HCT116 (cell line): ENCODE data around the gene USH1C.
A peak's percentile ranks its signal among the peaks of the same experiment; 100 is the strongest.

Experiments
- EZH2 ChIP-seq: fragments of 200-600 bp; sonication (generic); IDR thresholded peaks from 2 replicates; pipeline ENCODE4 v1.6.1; 2017; ENCODE audit warnings: antibody characterized with exemption, mixed run types
- EZH2phosphoT487 ChIP-seq: fragments of 200-600 bp; IDR thresholded peaks from 2 replicates; pipeline ENCODE4 v1.6.1; 2018; ENCODE audit warnings: antibody characterized with exemption, borderline replicate concordance
- FOSL1 ChIP-seq: IDR thresholded peaks from 2 replicates; pipeline ENCODE4 v1.6.1; 2012; ENCODE audit warnings: low read depth
- POLR2A ChIP-seq: IDR thresholded peaks from 2 replicates; pipeline ENCODE4 v1.7.0; 2011; ENCODE audit warnings: borderline replicate concordance; ENCODE audit not compliant: insufficient read depth, insufficient read length; ENCODE audit errors: extremely low read depth
- POLR2AphosphoS5 ChIP-seq: IDR thresholded peaks from 2 replicates; pipeline ENCODE4 v1.6.1; 2011; ENCODE audit warnings: mild to moderate bottlenecking, low read depth, low read length, moderate library complexity
- RAD21 ChIP-seq: IDR thresholded peaks from 2 replicates; pipeline ENCODE4 v1.6.1; 2012; ENCODE audit warnings: low read depth, mild to moderate bottlenecking
- YY1 ChIP-seq: IDR thresholded peaks from 2 replicates; pipeline ENCODE4 v1.6.1; 2011; ENCODE audit warnings: low read length, low read depth, moderate library complexity, mild to moderate bottlenecking; ENCODE audit not compliant: insufficient replicate concordance; ENCODE audit errors: extremely low read depth
- ZNF274 ChIP-seq: fragments of 200-500 bp; sonication (Bioruptor generic); IDR thresholded peaks from 2 replicates; pipeline ENCODE4 v1.6.1; 2014; ENCODE audit warnings: mild to moderate bottlenecking, low read depth, low read length, inconsistent platforms
- TF ChIP-seq, protein P1 (sequence below): IDR thresholded peaks from 2 replicates; pipeline ENCODE4 v1.6.1; 2012; ENCODE audit warnings: low read depth
- TF ChIP-seq, protein P2 (sequence below): IDR thresholded peaks from 2 replicates; pipeline ENCODE4 v1.6.1; 2011; ENCODE audit warnings: mild to moderate bottlenecking, low read length, moderate library complexity; ENCODE audit not compliant: insufficient replicate concordance; ENCODE audit errors: extremely low read depth
- TF ChIP-seq, protein P3 (sequence below), 3 experiments: fragments of 200-600 bp in 1 of 3; sonication (generic) in 1 of 3; IDR thresholded peaks in 2 of 3; conservative IDR thresholded peaks in 1 of 3; 2 replicates each; pipeline ENCODE4 v1.5.1; 2012 to 2017; ENCODE audit warnings: low read depth in 2 of 3, low read length in 2 of 3, antibody characterized with exemption in 1 of 3, borderline replicate concordance in 1 of 3, control low read depth in 1 of 3, mild to moderate bottlenecking in 1 of 3, mixed read lengths in 1 of 3, mixed run types in 1 of 3, moderate library complexity in 1 of 3; ENCODE audit not compliant: insufficient read depth in 1 of 3
- TF ChIP-seq, protein P4 (sequence below): IDR thresholded peaks from 2 replicates; pipeline ENCODE4 v1.6.1; 2012

DNA sequence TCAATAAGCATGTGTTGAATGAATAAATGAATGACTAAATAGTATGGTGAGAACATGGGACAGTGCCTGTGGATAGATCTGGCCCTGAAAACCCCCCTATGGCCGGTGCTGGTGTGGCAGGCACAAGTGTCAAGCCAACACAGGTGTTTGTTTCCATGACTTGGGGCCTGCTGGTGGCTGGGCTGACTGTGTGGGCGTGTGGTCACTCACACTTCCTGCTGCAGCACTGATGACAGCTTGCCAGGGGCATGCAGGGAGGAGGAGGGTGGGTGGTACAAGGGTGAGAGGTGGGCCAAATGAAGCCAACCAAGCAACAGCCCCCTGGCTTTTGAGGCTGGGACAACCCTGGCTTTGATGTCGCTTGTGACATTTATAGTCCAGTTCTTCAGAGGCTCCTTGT, 37.3 kb downstream of the USH1C start:
- TF ChIP-seq POLR2AphosphoS5 (no peak), EZH2 (no peak), ZNF274 (no peak), EZH2phosphoT487 (no peak), YY1 (no peak), POLR2A (no peak), RAD21 (no peak), FOSL1 (no peak)
- TF ChIP-seq, protein P1, sequence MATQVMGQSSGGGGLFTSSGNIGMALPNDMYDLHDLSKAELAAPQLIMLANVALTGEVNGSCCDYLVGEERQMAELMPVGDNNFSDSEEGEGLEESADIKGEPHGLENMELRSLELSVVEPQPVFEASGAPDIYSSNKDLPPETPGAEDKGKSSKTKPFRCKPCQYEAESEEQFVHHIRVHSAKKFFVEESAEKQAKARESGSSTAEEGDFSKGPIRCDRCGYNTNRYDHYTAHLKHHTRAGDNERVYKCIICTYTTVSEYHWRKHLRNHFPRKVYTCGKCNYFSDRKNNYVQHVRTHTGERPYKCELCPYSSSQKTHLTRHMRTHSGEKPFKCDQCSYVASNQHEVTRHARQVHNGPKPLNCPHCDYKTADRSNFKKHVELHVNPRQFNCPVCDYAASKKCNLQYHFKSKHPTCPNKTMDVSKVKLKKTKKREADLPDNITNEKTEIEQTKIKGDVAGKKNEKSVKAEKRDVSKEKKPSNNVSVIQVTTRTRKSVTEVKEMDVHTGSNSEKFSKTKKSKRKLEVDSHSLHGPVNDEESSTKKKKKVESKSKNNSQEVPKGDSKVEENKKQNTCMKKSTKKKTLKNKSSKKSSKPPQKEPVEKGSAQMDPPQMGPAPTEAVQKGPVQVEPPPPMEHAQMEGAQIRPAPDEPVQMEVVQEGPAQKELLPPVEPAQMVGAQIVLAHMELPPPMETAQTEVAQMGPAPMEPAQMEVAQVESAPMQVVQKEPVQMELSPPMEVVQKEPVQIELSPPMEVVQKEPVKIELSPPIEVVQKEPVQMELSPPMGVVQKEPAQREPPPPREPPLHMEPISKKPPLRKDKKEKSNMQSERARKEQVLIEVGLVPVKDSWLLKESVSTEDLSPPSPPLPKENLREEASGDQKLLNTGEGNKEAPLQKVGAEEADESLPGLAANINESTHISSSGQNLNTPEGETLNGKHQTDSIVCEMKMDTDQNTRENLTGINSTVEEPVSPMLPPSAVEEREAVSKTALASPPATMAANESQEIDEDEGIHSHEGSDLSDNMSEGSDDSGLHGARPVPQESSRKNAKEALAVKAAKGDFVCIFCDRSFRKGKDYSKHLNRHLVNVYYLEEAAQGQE = no peak
- TF ChIP-seq, protein P2, sequence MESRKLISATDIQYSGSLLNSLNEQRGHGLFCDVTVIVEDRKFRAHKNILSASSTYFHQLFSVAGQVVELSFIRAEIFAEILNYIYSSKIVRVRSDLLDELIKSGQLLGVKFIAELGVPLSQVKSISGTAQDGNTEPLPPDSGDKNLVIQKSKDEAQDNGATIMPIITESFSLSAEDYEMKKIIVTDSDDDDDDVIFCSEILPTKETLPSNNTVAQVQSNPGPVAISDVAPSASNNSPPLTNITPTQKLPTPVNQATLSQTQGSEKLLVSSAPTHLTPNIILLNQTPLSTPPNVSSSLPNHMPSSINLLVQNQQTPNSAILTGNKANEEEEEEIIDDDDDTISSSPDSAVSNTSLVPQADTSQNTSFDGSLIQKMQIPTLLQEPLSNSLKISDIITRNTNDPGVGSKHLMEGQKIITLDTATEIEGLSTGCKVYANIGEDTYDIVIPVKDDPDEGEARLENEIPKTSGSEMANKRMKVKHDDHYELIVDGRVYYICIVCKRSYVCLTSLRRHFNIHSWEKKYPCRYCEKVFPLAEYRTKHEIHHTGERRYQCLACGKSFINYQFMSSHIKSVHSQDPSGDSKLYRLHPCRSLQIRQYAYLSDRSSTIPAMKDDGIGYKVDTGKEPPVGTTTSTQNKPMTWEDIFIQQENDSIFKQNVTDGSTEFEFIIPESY = no peak
- TF ChIP-seq, protein P3, sequence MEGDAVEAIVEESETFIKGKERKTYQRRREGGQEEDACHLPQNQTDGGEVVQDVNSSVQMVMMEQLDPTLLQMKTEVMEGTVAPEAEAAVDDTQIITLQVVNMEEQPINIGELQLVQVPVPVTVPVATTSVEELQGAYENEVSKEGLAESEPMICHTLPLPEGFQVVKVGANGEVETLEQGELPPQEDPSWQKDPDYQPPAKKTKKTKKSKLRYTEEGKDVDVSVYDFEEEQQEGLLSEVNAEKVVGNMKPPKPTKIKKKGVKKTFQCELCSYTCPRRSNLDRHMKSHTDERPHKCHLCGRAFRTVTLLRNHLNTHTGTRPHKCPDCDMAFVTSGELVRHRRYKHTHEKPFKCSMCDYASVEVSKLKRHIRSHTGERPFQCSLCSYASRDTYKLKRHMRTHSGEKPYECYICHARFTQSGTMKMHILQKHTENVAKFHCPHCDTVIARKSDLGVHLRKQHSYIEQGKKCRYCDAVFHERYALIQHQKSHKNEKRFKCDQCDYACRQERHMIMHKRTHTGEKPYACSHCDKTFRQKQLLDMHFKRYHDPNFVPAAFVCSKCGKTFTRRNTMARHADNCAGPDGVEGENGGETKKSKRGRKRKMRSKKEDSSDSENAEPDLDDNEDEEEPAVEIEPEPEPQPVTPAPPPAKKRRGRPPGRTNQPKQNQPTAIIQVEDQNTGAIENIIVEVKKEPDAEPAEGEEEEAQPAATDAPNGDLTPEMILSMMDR (IDR thresholded peaks at IDR 0.05 in 2 of 3, conservative IDR thresholded peaks at IDR 0.05 in 1 of 3; ENCODE audit: borderline replicate concordance in 1 of 3, insufficient read depth in 1 of 3, low read depth in 2 of 3, low read length in 2 of 3) = 0 out of 6 replicates have a peak, but pooled peaks of 1 of the 3 experiments have one; percentile 8
- TF ChIP-seq, protein P4, sequence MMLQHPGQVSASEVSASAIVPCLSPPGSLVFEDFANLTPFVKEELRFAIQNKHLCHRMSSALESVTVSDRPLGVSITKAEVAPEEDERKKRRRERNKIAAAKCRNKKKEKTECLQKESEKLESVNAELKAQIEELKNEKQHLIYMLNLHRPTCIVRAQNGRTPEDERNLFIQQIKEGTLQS = no peak
